Adrenal gland (tissue), 12 donors: ENCODE measurements around the gene MKLN1. TPM values are rescaled to one million over a fixed set of nuclear protein-coding genes. Genes with fewer than 3 reads are reported as not detected.

Experiments
- DNase-seq, 7 donors: peaks; one replicate each; pipeline ENCODE4 v3.0.0-alpha.2; 2019 to 2020
- H3K27ac ChIP-seq, 5 donors: fragments of 200-600 bp; sonication (generic) in 4 of 5; 1 replicate in 3 of 5; 2 replicates in 2 of 5; pipeline versions ENCODE4 v1.5.1 to v1.8.0; 2016 to 2020; ENCODE audit warnings: mild to moderate bottlenecking in 1 of 5
- H3K27me3 ChIP-seq: fragments of 200-600 bp; 2 replicates; pipeline ENCODE4 v1.8.0; 2021
- H3K36me3 ChIP-seq, 2 donors: fragments of 200-600 bp; replicated peaks in 1 of 2; 1 replicate in 1 of 2; 2 replicates in 1 of 2; pipeline versions ENCODE4 v1.5.1 to v1.8.0; 2018 to 2022
- H3K4me1 ChIP-seq, 2 donors: fragments of 200-600 bp; replicated peaks in 1 of 2; 1 replicate in 1 of 2; 2 replicates in 1 of 2; pipeline versions ENCODE4 v1.5.1 to v1.8.0; 2018 to 2021
- H3K4me3 ChIP-seq, 4 donors: fragments of 200-600 bp; sonication (generic) in 3 of 4; one replicate each; pipeline ENCODE4 v1.5.1; 2016 to 2018
- H3K9me3 ChIP-seq, 3 donors: fragments of 200-600 bp; sonication (generic) in 1 of 3; replicated peaks in 1 of 3; 1 replicate in 2 of 3; 2 replicates in 1 of 3; pipeline versions ENCODE4 v1.5.1 to v1.8.0; 2016 to 2021
- POLR2A ChIP-seq, 2 donors: fragments of 450-650 bp; IDR thresholded peaks; one replicate each; pipeline ENCODE4 v1.6.1; 2017; ENCODE audit warnings: antibody characterized with exemption in 2 of 2, mild to moderate bottlenecking in 2 of 2, moderate library complexity in 1 of 2
- WGBS, 4 donors: extraction: QIAGEN DNeasy Blood & Tissue Kit in 2 of 4; methylation state at CpG; one replicate each; pipeline versions ENCODE4 v1.1.5 to v1.1.7; 2013 to 2017; 5-methylcytosine and 5-hydroxymethylcytosine counted together
- intact Hi-C, 2 donors: fragments of 100-400 bp; cut with DNase I; formaldehyde crosslinking; loops; one replicate each; pipeline versions ENCODE4 v1.14.1 to v1.15.0; 2022 to 2023
- polyA plus RNA-seq, 3 donors: library from polyadenylated mRNA; stranded (reverse); fragments of 200-250 nt in 2 of 3; fragments of 350-450 nt in 1 of 3; fragmentation: Illumina TruSeq in 1 of 3; extraction: RNeasy Lipid Tissue Mini Kit (QIAGEN cat#74804) in 1 of 3; gene quantifications; one replicate each; pipeline ENCODE4 v1.2.3, GENCODE V29; 2013 to 2014
- total RNA-seq, 9 donors: library from RNA; depleted of rRNA in 4 of 9; stranded (reverse); fragments of >200 nt in 4 of 9; fragments of 120-200 nt in 1 of 9; fragmentation: NEBNext Ultra II Directional in 1 of 9; extraction: Animal tissue kit (Norgen Biotek cat#: 25700) in 1 of 9; gene quantifications; one replicate each; pipeline versions ENCODE4 v1.1.0 to v1.2.4, GENCODE V29; 2013 to 2023
- TF ChIP-seq, protein P1 (sequence below), 6 experiments: fragments of 450-650 bp in 4 of 6; fragments of 200-600 bp in 2 of 6; sonication (generic) in 1 of 6; IDR thresholded peaks; 1 replicate in 5 of 6; 2 replicates in 1 of 6; pipeline versions ENCODE4 v1.5.1 to v1.8.0; 2016 to 2021; ENCODE audit warnings: antibody characterized with exemption in 6 of 6, mild to moderate bottlenecking in 2 of 6, moderate library complexity in 1 of 6
- donor health status: healthy with polysubstance abuse.
- donor health status: Bipolar disorder and iron deficiency.
- donor health status: DM: yes; HTN: yes; CAD: no.
- donor health status: DM: no; HTN: no; CAD: no.
- donor health status: DM: no; HTN: no; CAD: no.
- donor health status: DM: yes; HTN: yes; CAD: no.

MKLN1 gene
- total and polyA plus RNA-seq, 12 donors = 20.7 to 81.2 (median 55.2) TPM

DNA sequence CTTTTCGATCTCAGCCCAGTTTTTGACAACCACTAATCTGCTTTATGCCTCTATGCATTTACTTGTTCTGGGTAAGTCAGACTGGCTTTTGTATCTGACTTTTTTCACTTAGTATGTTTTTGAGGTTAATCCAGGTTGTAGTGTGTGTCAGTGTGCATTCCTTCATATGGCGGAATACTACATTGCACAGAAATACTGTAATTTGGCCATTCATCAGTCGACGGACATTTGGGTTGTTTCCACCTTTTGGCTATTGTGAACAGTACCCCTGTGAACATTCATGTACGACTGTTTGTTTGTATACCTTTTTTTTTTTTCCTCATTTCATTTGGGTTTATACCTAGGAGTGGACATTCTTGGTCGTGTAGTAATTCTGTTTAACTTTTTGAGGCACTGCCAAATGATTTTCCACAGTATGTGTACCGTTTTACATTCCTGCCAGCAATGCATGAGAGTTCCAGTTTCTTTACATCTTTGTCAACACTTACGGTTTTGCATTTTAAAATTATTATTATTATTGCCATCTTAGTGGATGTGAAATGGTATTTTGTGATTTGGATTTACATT, 57.4 kb downstream of the MKLN1 start:
- no peak for DNase-seq
- 87 to 93% (median 91%) methylated on average over 8 of the region's 8 CpGs for WGBS, 4 donors
- intact Hi-C loops = no loop called here
- no peak overlapping the region for H3K4me3 ChIP-seq
- no peaks in the 10 kb centered on the region for H3K27me3 ChIP-seq
- peaks cover 0 to 10% of the 10 kb centered on the region in 2 donors for H3K4me1 ChIP-seq
- no peak overlapping the region for H3K27ac ChIP-seq
- no peaks in the 10 kb centered on the region for H3K9me3 ChIP-seq
- no peaks in the 10 kb centered on the region for H3K36me3 ChIP-seq
- no peak for TF ChIP-seq POLR2A (IDR thresholded peaks at IDR 0.05)
- TF ChIP-seq, protein P1, sequence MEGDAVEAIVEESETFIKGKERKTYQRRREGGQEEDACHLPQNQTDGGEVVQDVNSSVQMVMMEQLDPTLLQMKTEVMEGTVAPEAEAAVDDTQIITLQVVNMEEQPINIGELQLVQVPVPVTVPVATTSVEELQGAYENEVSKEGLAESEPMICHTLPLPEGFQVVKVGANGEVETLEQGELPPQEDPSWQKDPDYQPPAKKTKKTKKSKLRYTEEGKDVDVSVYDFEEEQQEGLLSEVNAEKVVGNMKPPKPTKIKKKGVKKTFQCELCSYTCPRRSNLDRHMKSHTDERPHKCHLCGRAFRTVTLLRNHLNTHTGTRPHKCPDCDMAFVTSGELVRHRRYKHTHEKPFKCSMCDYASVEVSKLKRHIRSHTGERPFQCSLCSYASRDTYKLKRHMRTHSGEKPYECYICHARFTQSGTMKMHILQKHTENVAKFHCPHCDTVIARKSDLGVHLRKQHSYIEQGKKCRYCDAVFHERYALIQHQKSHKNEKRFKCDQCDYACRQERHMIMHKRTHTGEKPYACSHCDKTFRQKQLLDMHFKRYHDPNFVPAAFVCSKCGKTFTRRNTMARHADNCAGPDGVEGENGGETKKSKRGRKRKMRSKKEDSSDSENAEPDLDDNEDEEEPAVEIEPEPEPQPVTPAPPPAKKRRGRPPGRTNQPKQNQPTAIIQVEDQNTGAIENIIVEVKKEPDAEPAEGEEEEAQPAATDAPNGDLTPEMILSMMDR (IDR thresholded peaks at IDR 0.05) = no peak

DNA sequence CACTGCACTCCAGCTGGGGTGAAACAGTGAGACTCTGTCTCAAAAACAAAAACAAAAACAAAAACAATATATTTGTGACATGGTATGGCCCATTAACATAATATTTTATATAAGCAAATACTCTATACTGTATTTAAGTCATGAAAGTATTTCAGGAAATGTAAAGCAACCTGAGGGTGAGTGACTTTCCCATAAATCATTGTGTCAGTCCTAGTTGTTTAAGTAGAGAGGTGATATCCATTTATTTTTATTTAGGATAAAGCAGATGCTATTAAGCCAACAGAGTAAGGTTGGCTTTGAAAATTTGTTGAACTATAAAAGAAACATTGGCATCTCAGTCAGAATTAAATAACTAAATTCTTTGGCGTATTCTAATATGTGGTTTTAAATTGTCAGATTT, 60.5 kb downstream of the MKLN1 start:
- WGBS, 4 donors = 95 to 100% (median 96%) methylated on average over 1 of the region's 1 CpG
- TF ChIP-seq, protein P1 (IDR thresholded peaks at IDR 0.05) = no peak
- no peak for TF ChIP-seq POLR2A (IDR thresholded peaks at IDR 0.05)

DNA sequence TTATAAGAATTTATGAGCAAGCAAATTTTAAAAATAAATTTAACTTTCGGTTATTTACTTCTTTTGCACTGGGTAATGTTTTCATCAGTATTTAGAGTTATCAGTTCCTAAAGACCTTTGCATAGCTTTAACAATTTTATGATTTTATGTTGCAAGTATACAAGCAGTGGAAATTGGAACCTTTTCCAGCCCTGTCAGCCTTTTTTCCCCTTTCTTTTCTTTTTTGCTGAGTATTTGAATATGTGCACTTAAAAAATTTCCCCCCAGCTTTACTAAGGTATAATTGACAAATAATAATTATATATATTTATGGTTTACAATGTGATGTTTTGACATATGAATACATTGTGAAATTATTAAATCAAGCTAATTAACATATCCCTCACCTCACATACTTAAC, 62.6 kb downstream of the MKLN1 start:
- Histone ChIP-seq H3K4me1 (no peaks in the 10 kb centered on the region), H3K4me3 (no peak overlapping the region), H3K27me3 (no peaks in the 10 kb centered on the region), H3K27ac (no peak overlapping the region), H3K36me3 (no peaks in the 10 kb centered on the region), H3K9me3 (no peaks in the 10 kb centered on the region)
- WGBS, 4 donors = 91 to 96% (median 93%) methylated on average over 1 of the region's 1 CpG
- intact Hi-C loops = no loop called here
- no peak for DNase-seq
- TF ChIP-seq POLR2A (IDR thresholded peaks at IDR 0.05) = no peak
- TF ChIP-seq, protein P1 (IDR thresholded peaks at IDR 0.05) = no peak

More for the DNA sequence above, 60.5 kb downstream of the MKLN1 start:
- DNase-seq = no peak
- no peak overlapping the region for H3K27ac ChIP-seq
- intact Hi-C loops = no loop called here
- H3K9me3 ChIP-seq = no peaks in the 10 kb centered on the region
- no peaks in the 10 kb centered on the region for H3K27me3 ChIP-seq
- H3K4me3 ChIP-seq = no peak overlapping the region
- H3K4me1 ChIP-seq = peaks cover 0 to 6% of the 10 kb centered on the region in 2 donors
- H3K36me3 ChIP-seq = no peaks in the 10 kb centered on the region

DNA sequence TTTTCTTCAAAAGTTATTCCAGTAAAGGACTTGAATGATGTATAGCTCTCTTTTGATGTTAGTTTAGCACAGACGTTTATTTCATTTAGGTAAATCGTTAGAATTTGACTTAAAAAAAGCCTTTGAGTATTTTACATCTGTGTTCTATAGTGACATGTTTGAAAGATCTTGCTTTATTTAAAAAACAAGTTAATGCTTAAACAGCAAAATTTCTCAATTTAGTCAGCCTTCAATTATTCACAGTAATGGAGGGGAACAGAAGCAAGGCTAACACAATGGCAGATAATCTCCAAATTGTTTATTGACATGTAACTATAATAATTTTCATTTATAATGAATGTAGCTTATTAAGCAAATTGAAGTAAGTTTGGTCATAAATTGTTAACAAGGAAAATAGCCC, 63.5 kb downstream of the MKLN1 start:
- no peaks in the 10 kb centered on the region for H3K4me1 ChIP-seq
- H3K4me3 ChIP-seq = no peak overlapping the region
- intact Hi-C loops = no loop called here
- no peaks in the 10 kb centered on the region for H3K27me3 ChIP-seq
- H3K36me3 ChIP-seq = no peaks in the 10 kb centered on the region
- TF ChIP-seq, protein P1 (IDR thresholded peaks at IDR 0.05) = no peak
- TF ChIP-seq POLR2A (IDR thresholded peaks at IDR 0.05) = no peak
- no peak for DNase-seq
- 88 to 94% (median 90%) methylated on average over 2 of the region's 2 CpGs for WGBS, 4 donors
- no peak overlapping the region for H3K27ac ChIP-seq
- no peaks in the 10 kb centered on the region for H3K9me3 ChIP-seq
